ENCODE data around the gene MLLT10. TPM values are rescaled to one million over a fixed set of nuclear protein-coding genes. Genes with fewer than 3 reads are reported as not detected.

The MLLT10 gene
- polyA plus RNA-seq, 1 donor: 39.4 TPM

GRCh38 chr10:21764466-21765189 is 230.6 kb downstream of the MLLT10 start:
- Histone ChIP-seq H3K9me3 (ENCODE audit: control insufficient read depth, low read depth, low read length) (no peaks in the 10 kb centered on the region), H3K27ac (ENCODE audit: low read length) (no peak overlapping the region), H3K4me3 (ENCODE audit: low read length) (no peak overlapping the region), H3K27me3 (ENCODE audit: control insufficient read depth, insufficient read depth, low read length) (no peaks in the 10 kb centered on the region), H3K36me3 (ENCODE audit: control insufficient read depth, insufficient read depth, low read length) (peaks cover 4% of the 10 kb centered on the region), H3K4me1 (ENCODE audit: control insufficient read depth, insufficient read depth, low read length) (no peaks in the 10 kb centered on the region)
- no peak for DNase-seq
- no CpG with 5 or more reads among the region's 5 CpGs for WGBS (ENCODE audit: insufficient coverage, low lambda C conversion rate)

GRCh38 chr10:21769041-21769440 is 235.0 kb downstream of the MLLT10 start:
- H3K27ac ChIP-seq (ENCODE audit: low read length): no peak overlapping the region
- H3K36me3 ChIP-seq (ENCODE audit: control insufficient read depth, insufficient read depth, low read length): no peaks in the 10 kb centered on the region
- no peaks in the 10 kb centered on the region for H3K9me3 ChIP-seq (ENCODE audit: control insufficient read depth, low read depth, low read length)
- H3K27me3 ChIP-seq (ENCODE audit: control insufficient read depth, insufficient read depth, low read length): no peaks in the 10 kb centered on the region
- H3K4me3 ChIP-seq (ENCODE audit: low read length): no peak overlapping the region
- DNase-seq: no peak
- no peaks in the 10 kb centered on the region for H3K4me1 ChIP-seq (ENCODE audit: control insufficient read depth, insufficient read depth, low read length)
- whole genome bisulfite sequencing (ENCODE audit: insufficient coverage, low lambda C conversion rate): 100% methylated on average over 1 of the region's 3 CpGs

- no peak for DNase-seq
- H3K9me3 ChIP-seq (ENCODE audit: control insufficient read depth, low read depth, low read length): no peaks in the 10 kb centered on the region
- no peaks in the 10 kb centered on the region for H3K27me3 ChIP-seq (ENCODE audit: control insufficient read depth, insufficient read depth, low read length)
- no peaks in the 10 kb centered on the region for H3K4me1 ChIP-seq (ENCODE audit: control insufficient read depth, insufficient read depth, low read length)
- H3K36me3 ChIP-seq (ENCODE audit: control insufficient read depth, insufficient read depth, low read length): no peaks in the 10 kb centered on the region
- no peak overlapping the region for H3K4me3 ChIP-seq (ENCODE audit: low read length)
- no CpG with 5 or more reads among the region's 4 CpGs for WGBS (ENCODE audit: insufficient coverage, low lambda C conversion rate)
- no peak overlapping the region for H3K27ac ChIP-seq (ENCODE audit: low read length)
Measured at GRCh38 chr10:21771219-21771618, 237.2 kb downstream of the MLLT10 start.

GRCh38 chr10:21776883-21777282 is 242.9 kb downstream of the MLLT10 start:
- Histone ChIP-seq H3K36me3 (ENCODE audit: control insufficient read depth, insufficient read depth, low read length) (no peaks in the 10 kb centered on the region), H3K4me3 (ENCODE audit: low read length) (no peak overlapping the region), H3K27ac (ENCODE audit: low read length) (no peak overlapping the region), H3K9me3 (ENCODE audit: control insufficient read depth, low read depth, low read length) (peaks cover 4% of the 10 kb centered on the region), H3K4me1 (ENCODE audit: control insufficient read depth, insufficient read depth, low read length) (no peaks in the 10 kb centered on the region), H3K27me3 (ENCODE audit: control insufficient read depth, insufficient read depth, low read length) (no peaks in the 10 kb centered on the region)
- 100% methylated on average over 1 of the region's 1 CpG for WGBS (ENCODE audit: insufficient coverage, low lambda C conversion rate)
- DNase-seq: no peak

- H3K4me1 ChIP-seq (ENCODE audit: control insufficient read depth, insufficient read depth, low read length): no peaks in the 10 kb centered on the region
- no peaks in the 10 kb centered on the region for H3K27me3 ChIP-seq (ENCODE audit: control insufficient read depth, insufficient read depth, low read length)
- H3K27ac ChIP-seq (ENCODE audit: low read length): no peak overlapping the region
- no peaks in the 10 kb centered on the region for H3K36me3 ChIP-seq (ENCODE audit: control insufficient read depth, insufficient read depth, low read length)
- DNase-seq: no peak
- 100% methylated on average over 1 of the region's 2 CpGs for WGBS (ENCODE audit: insufficient coverage, low lambda C conversion rate)
- H3K4me3 ChIP-seq (ENCODE audit: low read length): no peak overlapping the region
- no peaks in the 10 kb centered on the region for H3K9me3 ChIP-seq (ENCODE audit: control insufficient read depth, low read depth, low read length)
Measured at GRCh38 chr10:21791276-21791675, 257.2 kb downstream of the MLLT10 start.

Other genes with a start within 250 kb of the MLLT10 start
- 1.9 TPM for gene SKIDA1, start 8.6 kb upstream of the MLLT10 start, polyA plus RNA-seq